Liver (tissue), 9 donors: ENCODE data around the gene SMIM35. TPM values are rescaled to one million over a fixed set of nuclear protein-coding genes. Genes with fewer than 3 reads are reported as not detected.

Source experiments
- DNase-seq: peaks from one replicate; pipeline ENCODE4 v3.0.0-alpha.2; 2017; ENCODE audit warnings: low spot score
- H3K27ac ChIP-seq, 2 donors: one replicate each; pipeline ENCODE4 v1.7.0; 2013; ENCODE audit warnings: inconsistent platforms in 2 of 2, low read length in 2 of 2, control low read depth in 1 of 2, low read depth in 1 of 2, mild to moderate bottlenecking in 1 of 2
- H3K27me3 ChIP-seq, 4 donors: one replicate each; pipeline versions ENCODE4 v1.6.1 to v1.7.0; 2013; ENCODE audit warnings: low read length in 3 of 4, inconsistent platforms in 1 of 4, mild to moderate bottlenecking in 1 of 4, moderate library complexity in 1 of 4; ENCODE audit not compliant: control insufficient read depth in 4 of 4, insufficient read depth in 4 of 4
- H3K36me3 ChIP-seq, 4 donors: one replicate each; pipeline versions ENCODE4 v1.6.1 to v1.7.0; 2013; ENCODE audit warnings: low read length in 3 of 4, mild to moderate bottlenecking in 3 of 4, low read depth in 1 of 4, moderate library complexity in 1 of 4; ENCODE audit not compliant: control insufficient read depth in 4 of 4, insufficient read depth in 3 of 4
- H3K4me1 ChIP-seq, 4 donors: one replicate each; pipeline versions ENCODE4 v1.6.1 to v1.7.0; 2013; ENCODE audit warnings: low read length in 3 of 4, mild to moderate bottlenecking in 3 of 4, moderate library complexity in 1 of 4; ENCODE audit not compliant: control insufficient read depth in 4 of 4, insufficient read depth in 4 of 4
- H3K4me3 ChIP-seq, 3 donors: one replicate each; pipeline versions ENCODE4 v1.6.1 to v1.7.0; 2013; ENCODE audit warnings: low read length in 3 of 3, control low read depth in 1 of 3, low read depth in 1 of 3, mild to moderate bottlenecking in 1 of 3
- H3K9ac ChIP-seq, 2 donors: one replicate each; pipeline ENCODE4 v1.7.0; 2013; ENCODE audit warnings: low read length in 2 of 2, mild to moderate bottlenecking in 2 of 2, moderate library complexity in 2 of 2, control low read depth in 1 of 2, low read depth in 1 of 2
- H3K9me3 ChIP-seq, 4 donors: one replicate each; pipeline versions ENCODE4 v1.6.1 to v1.7.0; 2013; ENCODE audit warnings: low read length in 3 of 4; ENCODE audit not compliant: control insufficient read depth in 4 of 4
- EGR1 ChIP-seq, 2 donors: IDR thresholded peaks; 2 replicates each; pipeline ENCODE4 v1.6.1; 2016 to 2018; ENCODE audit warnings: antibody characterized with exemption in 2 of 2, low read depth in 2 of 2
- FOXA2 ChIP-seq: IDR thresholded peaks from 2 replicates; pipeline ENCODE4 v1.6.1; 2016; ENCODE audit warnings: antibody characterized with exemption
- GABPA ChIP-seq, 2 donors: IDR thresholded peaks in 1 of 2; conservative IDR thresholded peaks in 1 of 2; 2 replicates each; pipeline ENCODE4 v1.6.1; 2016; ENCODE audit warnings: antibody characterized with exemption in 2 of 2, mild to moderate bottlenecking in 1 of 2, moderate library complexity in 1 of 2
- HNF4A ChIP-seq, 2 donors: conservative IDR thresholded peaks; 2 replicates each; pipeline ENCODE4 v1.6.1; 2016; ENCODE audit warnings: antibody characterized with exemption in 2 of 2, mild to moderate bottlenecking in 2 of 2
- HNF4G ChIP-seq: IDR thresholded peaks from 2 replicates; pipeline ENCODE4 v1.6.1; 2016; ENCODE audit warnings: antibody characterized with exemption
- JUND ChIP-seq, 2 donors: IDR thresholded peaks; 2 replicates each; pipeline ENCODE4 v1.6.1; 2016; ENCODE audit warnings: antibody characterized with exemption in 2 of 2
- NR2F2 ChIP-seq: IDR thresholded peaks from 2 replicates; pipeline ENCODE4 v1.6.1; 2016; ENCODE audit warnings: antibody characterized with exemption
- RAD21 ChIP-seq, 2 donors: IDR thresholded peaks; 2 replicates each; pipeline ENCODE4 v1.6.1; 2016; ENCODE audit warnings: antibody characterized with exemption in 2 of 2, mild to moderate bottlenecking in 2 of 2
- RXRA ChIP-seq, 2 donors: IDR thresholded peaks; 2 replicates each; pipeline ENCODE4 v1.6.1; 2017 to 2018; ENCODE audit warnings: antibody characterized with exemption in 2 of 2, mild to moderate bottlenecking in 1 of 2
- SP1 ChIP-seq: IDR thresholded peaks from 2 replicates; pipeline ENCODE4 v1.6.1; 2018; ENCODE audit warnings: antibody characterized with exemption, mild to moderate bottlenecking
- YY1 ChIP-seq: IDR thresholded peaks from 2 replicates; pipeline ENCODE4 v1.6.1; 2016; ENCODE audit warnings: antibody characterized with exemption, mild to moderate bottlenecking
- WGBS: extraction: QIAGEN DNeasy Blood & Tissue Kit; methylation state at CpG from one replicate; pipeline ENCODE4 v1.1.7; 2013; 5-methylcytosine and 5-hydroxymethylcytosine counted together
- polyA plus RNA-seq, 2 donors: library from polyadenylated mRNA; stranded (reverse) in 1 of 2; unstranded in 1 of 2; fragments of 200-250 nt in 1 of 2; fragments of >200 nt in 1 of 2; fragmentation: Nextera tagmentation in 1 of 2; extraction: Ambion mirVana in 1 of 2; gene quantifications; one replicate each; pipeline versions ENCODE4 v1.2.1 to v1.2.3, GENCODE V29; 2013 to 2015
- total RNA-seq, 2 donors: library from RNA; depleted of rRNA; stranded (reverse); fragments of >200 nt; gene quantifications; one replicate each; pipeline ENCODE4 v1.2.3, GENCODE V29; 2014
- TF ChIP-seq, protein P1 (sequence below): IDR thresholded peaks from 2 replicates; pipeline ENCODE4 v1.6.1; 2016; ENCODE audit warnings: antibody characterized with exemption, mild to moderate bottlenecking
- TF ChIP-seq, protein P2 (sequence below): fragments of 150-350 bp; IDR thresholded peaks from 2 replicates; pipeline ENCODE4 v1.5.1; 2017; ENCODE audit warnings: improper control_type of control experiment, low read depth, low read length; ENCODE audit not compliant: missing input control
- TF ChIP-seq, protein P3 (sequence below): IDR thresholded peaks from 2 replicates; pipeline ENCODE4 v1.6.1; 2016; ENCODE audit warnings: antibody characterized with exemption
- TF ChIP-seq, protein P4 (sequence below): IDR thresholded peaks from 2 replicates; pipeline ENCODE4 v1.6.1; 2016; ENCODE audit warnings: antibody characterized with exemption
- TF ChIP-seq, protein P5 (sequence below): IDR thresholded peaks from 2 replicates; pipeline ENCODE4 v1.6.1; 2016; ENCODE audit warnings: antibody characterized with exemption
- donor health status: healthy.
- donor health status: healthy.
- donor health status: healthy.
- donor health status: healthy.
- donor health status: healthy.

The SMIM35 gene
- total and polyA plus RNA-seq, 4 donors: 0.07 TPM; not detected in 3

DNA sequence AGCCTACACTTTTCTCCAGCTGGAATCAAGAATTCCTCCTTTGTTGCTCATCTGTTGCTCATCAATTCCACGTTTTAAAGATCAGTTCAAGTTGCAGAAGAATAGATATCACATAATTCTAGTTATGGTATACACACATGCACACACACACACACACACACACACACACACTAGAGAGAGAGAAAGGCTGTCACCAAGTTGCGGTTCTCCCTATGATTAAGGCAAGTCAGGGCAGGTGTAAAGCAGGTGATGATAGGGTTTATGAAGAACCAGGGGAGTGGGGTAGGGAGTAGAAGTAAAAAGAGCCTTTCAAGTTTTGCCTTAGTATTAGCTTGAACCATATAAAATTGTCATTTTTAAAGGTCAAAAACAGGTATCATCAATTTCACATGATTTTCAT, 41.6 kb downstream of the SMIM35 start (continued):
- TF ChIP-seq, protein P1, sequence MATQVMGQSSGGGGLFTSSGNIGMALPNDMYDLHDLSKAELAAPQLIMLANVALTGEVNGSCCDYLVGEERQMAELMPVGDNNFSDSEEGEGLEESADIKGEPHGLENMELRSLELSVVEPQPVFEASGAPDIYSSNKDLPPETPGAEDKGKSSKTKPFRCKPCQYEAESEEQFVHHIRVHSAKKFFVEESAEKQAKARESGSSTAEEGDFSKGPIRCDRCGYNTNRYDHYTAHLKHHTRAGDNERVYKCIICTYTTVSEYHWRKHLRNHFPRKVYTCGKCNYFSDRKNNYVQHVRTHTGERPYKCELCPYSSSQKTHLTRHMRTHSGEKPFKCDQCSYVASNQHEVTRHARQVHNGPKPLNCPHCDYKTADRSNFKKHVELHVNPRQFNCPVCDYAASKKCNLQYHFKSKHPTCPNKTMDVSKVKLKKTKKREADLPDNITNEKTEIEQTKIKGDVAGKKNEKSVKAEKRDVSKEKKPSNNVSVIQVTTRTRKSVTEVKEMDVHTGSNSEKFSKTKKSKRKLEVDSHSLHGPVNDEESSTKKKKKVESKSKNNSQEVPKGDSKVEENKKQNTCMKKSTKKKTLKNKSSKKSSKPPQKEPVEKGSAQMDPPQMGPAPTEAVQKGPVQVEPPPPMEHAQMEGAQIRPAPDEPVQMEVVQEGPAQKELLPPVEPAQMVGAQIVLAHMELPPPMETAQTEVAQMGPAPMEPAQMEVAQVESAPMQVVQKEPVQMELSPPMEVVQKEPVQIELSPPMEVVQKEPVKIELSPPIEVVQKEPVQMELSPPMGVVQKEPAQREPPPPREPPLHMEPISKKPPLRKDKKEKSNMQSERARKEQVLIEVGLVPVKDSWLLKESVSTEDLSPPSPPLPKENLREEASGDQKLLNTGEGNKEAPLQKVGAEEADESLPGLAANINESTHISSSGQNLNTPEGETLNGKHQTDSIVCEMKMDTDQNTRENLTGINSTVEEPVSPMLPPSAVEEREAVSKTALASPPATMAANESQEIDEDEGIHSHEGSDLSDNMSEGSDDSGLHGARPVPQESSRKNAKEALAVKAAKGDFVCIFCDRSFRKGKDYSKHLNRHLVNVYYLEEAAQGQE: no peak

DNA sequence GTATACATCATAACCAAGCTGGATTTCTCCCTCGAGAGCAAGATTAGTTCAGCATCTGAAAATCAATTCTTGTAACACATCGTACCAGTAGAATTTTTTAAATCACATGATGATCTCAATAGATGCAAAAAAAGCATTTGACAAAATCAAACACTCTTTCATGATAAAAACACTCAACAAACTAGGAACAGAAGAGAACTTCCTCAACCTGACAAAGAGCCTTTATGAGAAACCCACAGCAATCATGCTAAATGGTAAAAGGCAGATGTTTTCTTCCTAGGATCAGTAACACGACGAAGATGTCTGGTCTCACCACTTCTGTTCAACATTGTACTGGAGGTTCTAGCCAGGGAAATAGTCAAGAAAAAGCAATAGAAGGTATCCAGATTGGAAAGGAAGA, 44.0 kb downstream of the SMIM35 start:
- no peaks in the 10 kb centered on the region for H3K36me3 ChIP-seq
- no peak overlapping the region for H3K9ac ChIP-seq
- no peak overlapping the region for H3K4me3 ChIP-seq
- no peaks in the 10 kb centered on the region for H3K27me3 ChIP-seq
- no peaks in the 10 kb centered on the region for H3K9me3 ChIP-seq
- TF ChIP-seq YY1 (no peak), RAD21 (IDR thresholded peaks at IDR 0.05) (no peak), HNF4G (no peak), EGR1 (IDR thresholded peaks at IDR 0.05; ENCODE audit: low read depth in 2 of 2) (no peak), RXRA (IDR thresholded peaks at IDR 0.05) (no peak), JUND (IDR thresholded peaks at IDR 0.05) (no peak), NR2F2 (no peak), HNF4A (conservative IDR thresholded peaks at IDR 0.05) (no peak), GABPA (IDR thresholded peaks at IDR 0.05 in 1 of 2, conservative IDR thresholded peaks at IDR 0.05 in 1 of 2) (no peak), FOXA2 (no peak), SP1 (no peak)
- TF ChIP-seq, protein P1: no peak
- TF ChIP-seq, protein P2, sequence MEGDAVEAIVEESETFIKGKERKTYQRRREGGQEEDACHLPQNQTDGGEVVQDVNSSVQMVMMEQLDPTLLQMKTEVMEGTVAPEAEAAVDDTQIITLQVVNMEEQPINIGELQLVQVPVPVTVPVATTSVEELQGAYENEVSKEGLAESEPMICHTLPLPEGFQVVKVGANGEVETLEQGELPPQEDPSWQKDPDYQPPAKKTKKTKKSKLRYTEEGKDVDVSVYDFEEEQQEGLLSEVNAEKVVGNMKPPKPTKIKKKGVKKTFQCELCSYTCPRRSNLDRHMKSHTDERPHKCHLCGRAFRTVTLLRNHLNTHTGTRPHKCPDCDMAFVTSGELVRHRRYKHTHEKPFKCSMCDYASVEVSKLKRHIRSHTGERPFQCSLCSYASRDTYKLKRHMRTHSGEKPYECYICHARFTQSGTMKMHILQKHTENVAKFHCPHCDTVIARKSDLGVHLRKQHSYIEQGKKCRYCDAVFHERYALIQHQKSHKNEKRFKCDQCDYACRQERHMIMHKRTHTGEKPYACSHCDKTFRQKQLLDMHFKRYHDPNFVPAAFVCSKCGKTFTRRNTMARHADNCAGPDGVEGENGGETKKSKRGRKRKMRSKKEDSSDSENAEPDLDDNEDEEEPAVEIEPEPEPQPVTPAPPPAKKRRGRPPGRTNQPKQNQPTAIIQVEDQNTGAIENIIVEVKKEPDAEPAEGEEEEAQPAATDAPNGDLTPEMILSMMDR: no peak
- TF ChIP-seq, protein P3, sequence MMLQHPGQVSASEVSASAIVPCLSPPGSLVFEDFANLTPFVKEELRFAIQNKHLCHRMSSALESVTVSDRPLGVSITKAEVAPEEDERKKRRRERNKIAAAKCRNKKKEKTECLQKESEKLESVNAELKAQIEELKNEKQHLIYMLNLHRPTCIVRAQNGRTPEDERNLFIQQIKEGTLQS: no peak
- TF ChIP-seq, protein P4, sequence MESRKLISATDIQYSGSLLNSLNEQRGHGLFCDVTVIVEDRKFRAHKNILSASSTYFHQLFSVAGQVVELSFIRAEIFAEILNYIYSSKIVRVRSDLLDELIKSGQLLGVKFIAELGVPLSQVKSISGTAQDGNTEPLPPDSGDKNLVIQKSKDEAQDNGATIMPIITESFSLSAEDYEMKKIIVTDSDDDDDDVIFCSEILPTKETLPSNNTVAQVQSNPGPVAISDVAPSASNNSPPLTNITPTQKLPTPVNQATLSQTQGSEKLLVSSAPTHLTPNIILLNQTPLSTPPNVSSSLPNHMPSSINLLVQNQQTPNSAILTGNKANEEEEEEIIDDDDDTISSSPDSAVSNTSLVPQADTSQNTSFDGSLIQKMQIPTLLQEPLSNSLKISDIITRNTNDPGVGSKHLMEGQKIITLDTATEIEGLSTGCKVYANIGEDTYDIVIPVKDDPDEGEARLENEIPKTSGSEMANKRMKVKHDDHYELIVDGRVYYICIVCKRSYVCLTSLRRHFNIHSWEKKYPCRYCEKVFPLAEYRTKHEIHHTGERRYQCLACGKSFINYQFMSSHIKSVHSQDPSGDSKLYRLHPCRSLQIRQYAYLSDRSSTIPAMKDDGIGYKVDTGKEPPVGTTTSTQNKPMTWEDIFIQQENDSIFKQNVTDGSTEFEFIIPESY: no peak
- TF ChIP-seq, protein P5, sequence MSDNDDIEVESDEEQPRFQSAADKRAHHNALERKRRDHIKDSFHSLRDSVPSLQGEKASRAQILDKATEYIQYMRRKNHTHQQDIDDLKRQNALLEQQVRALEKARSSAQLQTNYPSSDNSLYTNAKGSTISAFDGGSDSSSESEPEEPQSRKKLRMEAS: no peak
- H3K4me1 ChIP-seq: peaks cover 0 to 6% (median 1%) of the 10 kb centered on the region in 4 donors
- no peak for DNase-seq
- 73% methylated on average over 4 of the region's 4 CpGs for WGBS
- no peak overlapping the region for H3K27ac ChIP-seq
